Endothelial cell (in vitro differentiated cells): Measurements from ENCODE around the gene SMARCAL1. TPM values are rescaled to one million over a fixed set of nuclear protein-coding genes. Genes with fewer than 3 reads are reported as not detected.
"Not testable (repeated sequence)": the region's sequence is repeated elsewhere in the genome, so short reads cannot be mapped to it uniquely, and the experiment has no call there.

Experiments
- DNase-seq: peaks from one replicate; pipeline ENCODE4 v3.0.0; 2021; ENCODE audit warnings: low spot score
- H3K27ac Mint-ChIP-seq: one replicate; pipeline ENCODE4 v1.8.0; 2021; ENCODE audit warnings: mixed read lengths, inconsistent platforms; ENCODE audit not compliant: unreplicated experiment
- H3K27me3 Mint-ChIP-seq: one replicate; pipeline ENCODE4 v1.8.0; 2021; ENCODE audit warnings: mild to moderate bottlenecking, moderate library complexity, mixed read lengths, inconsistent platforms; ENCODE audit not compliant: unreplicated experiment
- H3K36me3 Mint-ChIP-seq: one replicate; pipeline ENCODE4 v1.8.0; 2021; ENCODE audit warnings: mild to moderate bottlenecking, low read depth, mixed read lengths, inconsistent platforms; ENCODE audit not compliant: unreplicated experiment
- H3K4me1 Mint-ChIP-seq: one replicate; pipeline ENCODE4 v1.8.0; 2021; ENCODE audit warnings: mild to moderate bottlenecking, mixed read lengths, inconsistent platforms; ENCODE audit not compliant: unreplicated experiment
- H3K4me3 Mint-ChIP-seq: one replicate; pipeline ENCODE4 v1.8.0; 2021; ENCODE audit warnings: mild to moderate bottlenecking, mixed read lengths, inconsistent platforms; ENCODE audit not compliant: unreplicated experiment
- H3K9me3 Mint-ChIP-seq: one replicate; pipeline ENCODE4 v1.8.0; 2021; ENCODE audit warnings: mixed read lengths, inconsistent platforms; ENCODE audit not compliant: unreplicated experiment
- CTCF ChIP-seq: fragments of 200-600 bp; sonication (generic); IDR thresholded peaks from one replicate; pipeline ENCODE4 v1.5.0; 2021; ENCODE audit warnings: antibody characterized with exemption; ENCODE audit not compliant: unreplicated experiment
- total RNA-seq: library from RNA; stranded (reverse); fragmentation: NEBNext Ultra II Directional; extraction: Animal tissue kit (Norgen Biotek cat#: 25700); gene quantifications from one replicate; pipeline ENCODE4 v1.2.1, GENCODE V29; 2021; ENCODE audit not compliant: unreplicated experiment

SMARCAL1 gene
- total RNA-seq, 1 donor from 2014 or later, result 39.1 TPM

- Mint-ChIP-seq H3K27ac (peak overlapping the region; percentile 8), H3K27me3 (peaks cover 15% of the 10 kb centered on the region), H3K4me1 (peaks cover 14% of the 10 kb centered on the region), H3K4me3 (peak overlapping the region; percentile 79), H3K9me3 (no peaks in the 10 kb centered on the region), H3K36me3 (peaks cover 3% of the 10 kb centered on the region)
- no peak for TF ChIP-seq CTCF
- no peak for DNase-seq
These were observed 39.5 kb upstream of the SMARCAL1 start for GRCh38 chr2:216372761-216373291.

- Mint-ChIP-seq H3K27me3 (peaks cover 15% of the 10 kb centered on the region), H3K36me3 (peaks cover 3% of the 10 kb centered on the region), H3K4me3 (no peak overlapping the region), H3K9me3 (no peaks in the 10 kb centered on the region), H3K4me1 (peaks cover 14% of the 10 kb centered on the region), H3K27ac (no peak overlapping the region)
- no peak for TF ChIP-seq CTCF
- no peak for DNase-seq
These were observed 38.4 kb upstream of the SMARCAL1 start for GRCh38 chr2:216373896-216374295.

- Mint-ChIP-seq H3K27me3 (peaks cover 15% of the 10 kb centered on the region), H3K4me1 (peaks cover 14% of the 10 kb centered on the region), H3K4me3 (no peak overlapping the region), H3K36me3 (no peaks in the 10 kb centered on the region), H3K9me3 (no peaks in the 10 kb centered on the region), H3K27ac (no peak overlapping the region)
- no peak for DNase-seq
- no peak for TF ChIP-seq CTCF
These were observed 37.0 kb upstream of the SMARCAL1 start for GRCh38 chr2:216375286-216375685.

- H3K27me3 Mint-ChIP-seq, result peaks cover 2% of the 10 kb centered on the region
- DNase-seq, result no peak
- no peak overlapping the region for H3K4me3 Mint-ChIP-seq
- no peaks in the 10 kb centered on the region for H3K36me3 Mint-ChIP-seq
- no peaks in the 10 kb centered on the region for H3K9me3 Mint-ChIP-seq
- H3K27ac Mint-ChIP-seq, result no peak overlapping the region
- TF ChIP-seq CTCF, result no peak
- no peaks in the 10 kb centered on the region for H3K4me1 Mint-ChIP-seq
These were observed 32.3 kb upstream of the SMARCAL1 start for GRCh38 chr2:216379977-216380376.

GRCh38 chr2:216384409-216384808 lies 27.9 kb upstream of the SMARCAL1 start:
- H3K9me3 Mint-ChIP-seq, H3K36me3 Mint-ChIP-seq, H3K4me1 Mint-ChIP-seq, H3K27ac Mint-ChIP-seq, H3K27me3 Mint-ChIP-seq, DNase-seq, H3K4me3 Mint-ChIP-seq: not testable (repeated sequence)
